ENCODE measurements around the gene AMOTL2. TPM values are rescaled to one million over a fixed set of nuclear protein-coding genes. Genes with fewer than 3 reads are reported as not detected.
A peak's percentile ranks its signal among the peaks of the same experiment; 100 is the strongest.

Gene AMOTL2
- total RNA-seq, 1 donor: 236 TPM

DNA sequence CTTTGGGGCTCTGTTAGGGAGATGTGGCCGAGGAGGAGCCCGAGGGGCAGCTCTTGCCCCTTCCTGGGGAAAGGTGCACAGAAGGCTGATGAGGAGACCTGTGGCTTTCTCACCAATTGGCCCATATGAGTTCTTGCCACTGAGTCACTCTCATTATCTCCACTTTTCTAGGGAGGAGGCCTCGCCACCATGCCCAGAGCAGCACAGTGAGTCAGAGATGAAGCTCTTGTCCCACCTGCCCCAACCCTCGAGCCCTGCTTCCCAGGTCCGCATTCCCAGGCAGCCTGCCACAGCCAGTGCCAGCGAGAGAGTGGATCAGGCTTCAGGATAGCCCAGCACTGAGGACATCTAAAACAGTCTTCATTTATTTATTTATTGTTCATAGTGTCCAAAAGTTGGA, 53.5 kb downstream of the AMOTL2 start:
- TF ChIP-seq, protein P1, sequence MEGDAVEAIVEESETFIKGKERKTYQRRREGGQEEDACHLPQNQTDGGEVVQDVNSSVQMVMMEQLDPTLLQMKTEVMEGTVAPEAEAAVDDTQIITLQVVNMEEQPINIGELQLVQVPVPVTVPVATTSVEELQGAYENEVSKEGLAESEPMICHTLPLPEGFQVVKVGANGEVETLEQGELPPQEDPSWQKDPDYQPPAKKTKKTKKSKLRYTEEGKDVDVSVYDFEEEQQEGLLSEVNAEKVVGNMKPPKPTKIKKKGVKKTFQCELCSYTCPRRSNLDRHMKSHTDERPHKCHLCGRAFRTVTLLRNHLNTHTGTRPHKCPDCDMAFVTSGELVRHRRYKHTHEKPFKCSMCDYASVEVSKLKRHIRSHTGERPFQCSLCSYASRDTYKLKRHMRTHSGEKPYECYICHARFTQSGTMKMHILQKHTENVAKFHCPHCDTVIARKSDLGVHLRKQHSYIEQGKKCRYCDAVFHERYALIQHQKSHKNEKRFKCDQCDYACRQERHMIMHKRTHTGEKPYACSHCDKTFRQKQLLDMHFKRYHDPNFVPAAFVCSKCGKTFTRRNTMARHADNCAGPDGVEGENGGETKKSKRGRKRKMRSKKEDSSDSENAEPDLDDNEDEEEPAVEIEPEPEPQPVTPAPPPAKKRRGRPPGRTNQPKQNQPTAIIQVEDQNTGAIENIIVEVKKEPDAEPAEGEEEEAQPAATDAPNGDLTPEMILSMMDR (IDR thresholded peaks at IDR 0.05; ENCODE audit: insufficient read depth, low read depth, low read length): no peak
- DNase-seq (ENCODE audit: low read depth): no peak
- no peak overlapping the region for H3K4me3 ChIP-seq (ENCODE audit: low read depth, low read length)

DNA sequence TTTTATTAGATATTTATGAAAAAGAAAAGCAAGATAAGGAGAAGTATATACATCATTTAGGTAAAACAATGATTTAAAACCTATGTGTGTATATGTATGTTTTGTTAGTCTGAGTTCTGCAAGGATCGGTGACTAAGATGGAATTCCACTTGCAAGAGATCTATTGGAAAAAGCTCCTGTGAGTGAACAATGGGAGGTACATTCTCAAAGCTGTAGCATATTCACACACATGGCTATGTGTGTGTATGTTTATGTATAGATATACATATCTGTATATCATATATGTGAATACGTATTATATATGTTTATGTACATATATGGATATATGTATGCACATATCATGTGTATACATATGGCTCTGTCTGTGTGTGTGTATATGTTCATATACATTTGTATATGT, 54.3 kb downstream of the AMOTL2 start:
- TF ChIP-seq, protein P1 (IDR thresholded peaks at IDR 0.05; ENCODE audit: insufficient read depth, low read depth, low read length): no peak
- H3K4me3 ChIP-seq (ENCODE audit: low read depth, low read length): no peak overlapping the region
- no peak for DNase-seq (ENCODE audit: low read depth)

DNA sequence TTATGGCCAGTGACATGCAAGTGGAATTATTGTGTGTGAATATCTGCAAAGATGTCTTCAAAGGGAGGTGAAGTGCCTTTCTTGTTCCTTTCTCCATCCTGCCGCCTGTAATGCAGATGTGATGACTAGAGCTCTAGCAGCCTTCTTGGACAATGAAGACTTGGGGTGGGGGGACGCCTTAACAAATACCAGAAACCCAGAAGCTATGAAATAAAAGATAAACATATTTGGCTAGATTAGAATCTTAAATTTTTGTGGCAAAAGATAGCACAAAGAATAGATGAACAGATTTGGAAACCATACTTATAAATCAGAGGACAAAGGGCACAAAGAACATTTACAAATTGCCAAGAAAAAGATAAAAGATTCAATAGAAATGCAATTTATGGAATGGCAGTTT, 56.1 kb downstream of the AMOTL2 start:
- TF ChIP-seq, protein P1 (IDR thresholded peaks at IDR 0.05; ENCODE audit: insufficient read depth, low read depth, low read length): no peak
- DNase-seq (ENCODE audit: low read depth): no peak
- H3K4me3 ChIP-seq (ENCODE audit: low read depth, low read length): no peak overlapping the region

DNA sequence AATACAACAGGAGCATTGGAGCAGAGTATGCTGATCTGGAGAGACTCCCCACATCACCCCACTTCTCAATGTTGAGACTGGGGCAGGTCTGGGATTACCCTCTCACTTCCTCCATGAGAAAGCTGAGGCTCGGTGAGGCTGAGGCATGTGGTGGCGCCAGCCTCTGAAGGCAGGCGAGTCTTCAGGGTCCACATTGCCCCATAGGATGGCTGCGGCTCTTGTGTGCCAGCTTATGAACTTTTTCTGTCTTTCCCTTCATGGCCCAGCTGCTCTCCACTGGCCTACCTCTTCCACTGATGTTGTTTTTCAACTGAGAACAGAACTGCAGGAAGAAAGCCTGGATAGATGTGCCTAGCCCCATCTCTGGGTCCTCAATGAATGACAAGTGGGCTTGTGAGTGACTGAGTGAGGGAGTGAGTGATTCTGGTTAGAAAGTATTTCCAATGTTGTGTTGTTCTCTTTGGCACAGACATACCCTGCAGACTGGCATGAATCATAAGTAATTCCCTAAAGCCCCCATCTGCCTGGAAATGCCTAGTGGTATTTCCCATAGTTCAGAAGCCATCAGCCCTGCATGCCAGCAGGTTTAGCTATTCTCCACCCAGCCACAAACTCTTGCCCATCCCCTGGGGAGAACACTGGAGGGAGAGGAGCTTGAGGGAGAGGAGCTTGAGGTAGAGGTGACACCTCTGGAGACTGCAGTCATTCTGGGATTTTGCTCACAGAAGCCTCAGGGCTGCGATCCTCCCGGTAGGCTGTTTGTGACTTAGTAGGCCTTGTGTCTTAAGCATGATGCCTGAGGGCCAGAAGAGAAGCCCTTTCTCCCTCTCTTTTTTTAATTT, 56.9 kb downstream of the AMOTL2 start:
- TF ChIP-seq, protein P1 (IDR thresholded peaks at IDR 0.05; ENCODE audit: insufficient read depth, low read depth, low read length): no peak
- DNase-seq (ENCODE audit: low read depth): no peak
- no peak overlapping the region for H3K4me3 ChIP-seq (ENCODE audit: low read depth, low read length)

DNA sequence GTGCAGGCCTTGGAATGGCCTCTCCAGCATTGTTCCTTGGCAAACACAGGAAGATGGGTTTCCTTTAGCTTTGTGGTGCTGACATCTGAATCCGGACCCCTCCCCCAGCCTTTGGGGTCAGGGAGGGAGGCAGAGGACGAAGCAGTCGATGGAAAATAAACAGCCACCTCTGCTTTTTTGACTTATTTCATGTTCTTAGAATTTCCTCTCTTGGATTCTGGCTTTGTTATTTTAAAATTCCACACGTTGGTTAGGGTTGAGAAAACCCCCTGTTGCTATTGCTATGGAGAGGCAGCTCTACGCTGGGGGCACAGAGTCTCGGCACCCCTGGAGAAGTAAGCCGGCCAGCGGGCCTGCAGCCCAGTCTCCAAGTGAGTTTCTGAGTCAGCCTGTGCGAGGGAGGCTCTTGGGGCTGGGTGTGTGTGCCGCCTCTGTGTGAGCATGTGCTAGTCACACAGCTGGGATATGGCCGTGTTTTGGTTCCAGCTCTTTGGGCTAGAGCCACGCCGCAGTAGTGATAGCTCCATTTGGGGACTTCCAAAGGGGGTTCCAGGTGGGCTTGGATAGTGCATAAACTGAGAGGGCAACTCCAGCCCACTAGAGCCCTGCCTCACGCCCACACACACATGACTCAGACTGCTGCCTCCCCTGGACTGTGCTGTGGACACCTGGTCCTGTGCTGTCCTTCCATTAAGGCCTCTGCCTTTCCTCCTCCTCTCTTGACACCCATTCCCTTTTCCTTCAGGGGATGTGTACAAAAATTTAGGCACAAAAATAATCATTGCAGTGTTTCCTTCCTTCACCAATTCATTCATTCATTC, 58.8 kb downstream of the AMOTL2 start:
- H3K4me3 ChIP-seq (ENCODE audit: low read depth, low read length): no peak overlapping the region
- TF ChIP-seq, protein P1 (IDR thresholded peaks at IDR 0.05; ENCODE audit: insufficient read depth, low read depth, low read length): no peak
- DNase-seq (ENCODE audit: low read depth): peak; percentile 71

DNA sequence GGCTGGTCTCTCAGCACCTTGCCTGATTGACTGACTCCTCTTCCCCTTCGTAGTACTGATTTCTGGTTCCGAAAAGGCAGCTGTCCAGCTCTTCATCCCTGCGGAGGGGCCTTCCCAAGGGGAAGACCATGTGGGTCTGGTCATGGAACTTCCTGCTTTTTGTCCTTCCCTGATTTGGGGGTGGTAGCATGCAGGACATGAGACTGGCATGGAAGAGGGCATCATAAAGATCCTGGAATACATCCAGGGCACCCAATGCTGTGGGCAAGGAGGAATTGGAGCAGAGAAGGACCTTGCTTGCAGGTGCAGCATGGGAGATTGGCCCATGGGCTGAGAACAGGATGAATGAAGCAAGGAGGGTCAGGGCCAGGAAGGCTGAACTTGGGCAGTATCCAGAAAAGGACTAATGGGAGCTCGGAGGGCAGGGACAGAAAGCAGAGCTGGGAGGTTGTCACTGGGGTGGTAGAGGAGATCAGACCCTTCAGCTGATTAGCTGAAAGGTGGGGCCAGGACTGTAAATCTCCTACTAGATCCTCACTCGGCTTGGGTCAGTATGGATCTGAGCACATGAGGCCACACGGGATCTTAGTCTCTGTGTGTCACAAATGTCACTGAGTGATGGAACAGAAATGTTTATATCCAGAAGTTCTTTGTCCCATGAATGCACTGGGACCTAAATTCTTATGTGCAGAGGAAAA, 59.5 kb downstream of the AMOTL2 start:
- DNase-seq (ENCODE audit: low read depth): no peak
- H3K4me3 ChIP-seq (ENCODE audit: low read depth, low read length): no peak overlapping the region
- TF ChIP-seq, protein P1 (IDR thresholded peaks at IDR 0.05; ENCODE audit: insufficient read depth, low read depth, low read length): no peak

All from fibroblast of villous mesenchyme (primary cell).